Measurements from ENCODE around the gene FPR3. TPM values are rescaled to one million over a fixed set of nuclear protein-coding genes. Genes with fewer than 3 reads are reported as not detected.
A peak's percentile ranks its signal among the peaks of the same experiment; 100 is the strongest.

The FPR3 gene
- polyA plus RNA-seq, 1 of the 3 experiments (the other 2 are of a cell fraction), result 0.02 TPM

DNA sequence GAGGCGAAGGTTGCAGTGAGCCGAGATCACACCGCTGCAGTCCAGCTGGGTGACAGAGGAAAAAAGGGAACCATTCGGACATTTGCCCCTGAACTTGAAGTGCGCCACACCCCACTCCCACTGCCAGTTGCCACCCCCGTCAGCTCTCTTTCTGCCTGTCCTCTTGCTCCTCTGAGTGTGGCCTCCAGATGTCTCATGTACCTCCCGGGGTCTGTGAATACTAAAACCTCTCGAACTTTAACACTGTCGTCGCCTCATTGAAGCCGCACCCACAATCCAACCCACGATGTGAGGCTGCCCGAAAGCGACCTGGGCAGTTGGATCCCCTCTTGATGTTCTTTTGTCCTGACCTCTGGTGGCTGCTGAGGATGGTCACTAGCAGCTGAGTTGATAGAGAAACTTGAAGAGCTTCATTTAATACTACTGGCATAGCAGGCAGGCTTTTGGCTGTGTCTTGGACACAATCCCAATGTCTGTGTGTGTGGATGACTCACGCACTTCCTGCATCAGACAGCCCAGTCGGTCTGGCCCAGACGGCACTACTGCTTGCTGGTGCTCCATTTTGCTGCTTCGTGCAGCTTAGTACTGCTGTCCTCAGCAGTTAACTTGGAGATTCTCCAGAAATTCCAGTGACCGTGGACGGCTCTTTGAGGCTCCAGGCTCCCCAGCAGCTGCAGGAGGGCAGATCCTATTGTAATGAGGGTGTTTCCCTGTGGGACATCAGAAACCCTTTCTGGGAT, 4.2 kb downstream of the FPR3 start:
- Histone ChIP-seq H3K27ac (ENCODE audit: low read depth in 2 of 2, low read length in 1 of 2) (peak overlapping the region in 1 of 2 experiments; percentile 91; a peak in 3 of 4 replicates), H3K4me3 (ENCODE audit: low read depth in 2 of 2, low read length in 1 of 2) (peak overlapping the region in 1 of 2 experiments; percentile 29; a peak in 1 of 4 replicates), H2AFZ (ENCODE audit: low read depth) (0 out of 2 replicates have a peak overlapping the region, but pooled peaks have one; percentile 57), H3K9ac (peak overlapping the region; percentile 64), H3F3A (replicated peaks; ENCODE audit: insufficient read depth) (peaks cover 47% of the 10 kb centered on the region), H3K79me2 (ENCODE audit: insufficient read depth) (no peaks in the 10 kb centered on the region; the same call in 1 of the 2 replicates), H3K36me3 (replicated peaks in 1 of 2; ENCODE audit: control insufficient read depth in 1 of 2, insufficient read depth in 2 of 2, low read length in 1 of 2) (no peaks in the 10 kb centered on the region), H3K4me2 (peak overlapping the region; percentile 75), H3K9me3 (no peaks in the 10 kb centered on the region), H3K27me3 (ENCODE audit: insufficient read depth) (no peaks in the 10 kb centered on the region), H3K4me1 (ENCODE audit: control insufficient read depth in 1 of 2, insufficient read depth in 2 of 2, low read depth in 1 of 2, low read length in 1 of 2) (peaks cover 10 to 29% of the 10 kb centered on the region in 2 experiments; a peak in 3 of 4 replicates), H3K9me2 (no peaks in the 10 kb centered on the region), H4K20me1 (ENCODE audit: insufficient read depth) (no peaks in the 10 kb centered on the region)
- peak; percentile 14 for DNase-seq
- ChIA-PET CTCF (interaction anchor here (1.2 kb wide), 2 partner anchors 10 to 142 kb away, joined by 3 to 6 read pairs; no protein-coding TSS in a partner anchor), POLR2A (no interaction called here)
- TF ChIP-seq POLR2AphosphoS5 (IDR thresholded peaks at IDR 0.05; ENCODE audit: low read depth, low read length), result no peak
- no peak for TF ChIP-seq RAD21 (IDR thresholded peaks at IDR 0.05; ENCODE audit: low read length)
- TF ChIP-seq, protein P1, sequence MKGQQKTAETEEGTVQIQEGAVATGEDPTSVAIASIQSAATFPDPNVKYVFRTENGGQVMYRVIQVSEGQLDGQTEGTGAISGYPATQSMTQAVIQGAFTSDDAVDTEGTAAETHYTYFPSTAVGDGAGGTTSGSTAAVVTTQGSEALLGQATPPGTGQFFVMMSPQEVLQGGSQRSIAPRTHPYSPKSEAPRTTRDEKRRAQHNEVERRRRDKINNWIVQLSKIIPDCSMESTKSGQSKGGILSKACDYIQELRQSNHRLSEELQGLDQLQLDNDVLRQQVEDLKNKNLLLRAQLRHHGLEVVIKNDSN (IDR thresholded peaks at IDR 0.05; ENCODE audit: borderline replicate concordance, low read depth), result 0 out of 2 replicates have a peak, but pooled peaks have one; percentile 10
- TF ChIP-seq CHD2 (IDR thresholded peaks at IDR 0.05; ENCODE audit: low read length, partially characterized antibody), result no peak
- 0 out of 2 replicates have a peak, but pooled peaks have one; percentile 59 for TF ChIP-seq YY1 (IDR thresholded peaks at IDR 0.05; ENCODE audit: low read depth)
- TF ChIP-seq TCF12 (IDR thresholded peaks at IDR 0.05), result peak; percentile 80; the same call in 1 of the 2 replicates
- peak; percentile 79 for TF ChIP-seq TEAD4 (IDR thresholded peaks at IDR 0.05; ENCODE audit: borderline replicate concordance, insufficient read depth)
- TF ChIP-seq, protein P2, sequence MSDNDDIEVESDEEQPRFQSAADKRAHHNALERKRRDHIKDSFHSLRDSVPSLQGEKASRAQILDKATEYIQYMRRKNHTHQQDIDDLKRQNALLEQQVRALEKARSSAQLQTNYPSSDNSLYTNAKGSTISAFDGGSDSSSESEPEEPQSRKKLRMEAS (IDR thresholded peaks at IDR 0.05; ENCODE audit: low read depth), result peak; percentile 71
- TF ChIP-seq JUND (IDR thresholded peaks at IDR 0.05), result peak; percentile 91
- TF ChIP-seq, protein P3, sequence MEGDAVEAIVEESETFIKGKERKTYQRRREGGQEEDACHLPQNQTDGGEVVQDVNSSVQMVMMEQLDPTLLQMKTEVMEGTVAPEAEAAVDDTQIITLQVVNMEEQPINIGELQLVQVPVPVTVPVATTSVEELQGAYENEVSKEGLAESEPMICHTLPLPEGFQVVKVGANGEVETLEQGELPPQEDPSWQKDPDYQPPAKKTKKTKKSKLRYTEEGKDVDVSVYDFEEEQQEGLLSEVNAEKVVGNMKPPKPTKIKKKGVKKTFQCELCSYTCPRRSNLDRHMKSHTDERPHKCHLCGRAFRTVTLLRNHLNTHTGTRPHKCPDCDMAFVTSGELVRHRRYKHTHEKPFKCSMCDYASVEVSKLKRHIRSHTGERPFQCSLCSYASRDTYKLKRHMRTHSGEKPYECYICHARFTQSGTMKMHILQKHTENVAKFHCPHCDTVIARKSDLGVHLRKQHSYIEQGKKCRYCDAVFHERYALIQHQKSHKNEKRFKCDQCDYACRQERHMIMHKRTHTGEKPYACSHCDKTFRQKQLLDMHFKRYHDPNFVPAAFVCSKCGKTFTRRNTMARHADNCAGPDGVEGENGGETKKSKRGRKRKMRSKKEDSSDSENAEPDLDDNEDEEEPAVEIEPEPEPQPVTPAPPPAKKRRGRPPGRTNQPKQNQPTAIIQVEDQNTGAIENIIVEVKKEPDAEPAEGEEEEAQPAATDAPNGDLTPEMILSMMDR (IDR thresholded peaks at IDR 0.05), result peak; percentile 56
- TF ChIP-seq ELF1 (IDR thresholded peaks at IDR 0.05), result peak; percentile 65
- TF ChIP-seq, protein P4, sequence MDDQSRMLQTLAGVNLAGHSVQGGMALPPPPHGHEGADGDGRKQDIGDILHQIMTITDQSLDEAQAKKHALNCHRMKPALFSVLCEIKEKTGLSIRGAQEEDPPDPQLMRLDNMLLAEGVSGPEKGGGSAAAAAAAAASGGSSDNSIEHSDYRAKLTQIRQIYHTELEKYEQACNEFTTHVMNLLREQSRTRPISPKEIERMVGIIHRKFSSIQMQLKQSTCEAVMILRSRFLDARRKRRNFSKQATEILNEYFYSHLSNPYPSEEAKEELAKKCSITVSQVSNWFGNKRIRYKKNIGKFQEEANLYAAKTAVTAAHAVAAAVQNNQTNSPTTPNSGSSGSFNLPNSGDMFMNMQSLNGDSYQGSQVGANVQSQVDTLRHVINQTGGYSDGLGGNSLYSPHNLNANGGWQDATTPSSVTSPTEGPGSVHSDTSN (IDR thresholded peaks at IDR 0.05), result peak; percentile 64
- peak; percentile 93 for TF ChIP-seq NFIC (IDR thresholded peaks at IDR 0.05; ENCODE audit: borderline replicate concordance)
- TF ChIP-seq FOSL2 (IDR thresholded peaks at IDR 0.05; ENCODE audit: borderline replicate concordance, low read depth), result peak; percentile 88; the same call in 1 of the 2 replicates
- peak; percentile 6 to 49; a peak in 1 of 4 replicates for TF ChIP-seq EP300 (IDR thresholded peaks at IDR 0.05; ENCODE audit: borderline replicate concordance in 1 of 2, low read depth in 1 of 2, low read length in 1 of 2)
- 26% methylated on average over 18 of the region's 20 CpGs for WGBS (ENCODE audit: low lambda C conversion rate)

Measured in SK-N-SH (cell line).